IPS-NIHi11 (cell line): ENCODE data around the gene PCSK7.
"Not testable (repeated sequence)": the region's sequence is repeated elsewhere in the genome, so short reads cannot be mapped to it uniquely, and the experiment has no call there.

Experiments
- DNase-seq: peaks from one replicate; pipeline ENCODE4 v3.0.0; 2012; ENCODE audit warnings: mixed read lengths, low spot score

Gene PCSK7

GRCh38 chr11:117217141-117218084 is 14.5 kb downstream of the PCSK7 start:
- no peak for DNase-seq

GRCh38 chr11:117214404-117215110 is 17.3 kb downstream of the PCSK7 start:
- no peak for DNase-seq

DNA sequence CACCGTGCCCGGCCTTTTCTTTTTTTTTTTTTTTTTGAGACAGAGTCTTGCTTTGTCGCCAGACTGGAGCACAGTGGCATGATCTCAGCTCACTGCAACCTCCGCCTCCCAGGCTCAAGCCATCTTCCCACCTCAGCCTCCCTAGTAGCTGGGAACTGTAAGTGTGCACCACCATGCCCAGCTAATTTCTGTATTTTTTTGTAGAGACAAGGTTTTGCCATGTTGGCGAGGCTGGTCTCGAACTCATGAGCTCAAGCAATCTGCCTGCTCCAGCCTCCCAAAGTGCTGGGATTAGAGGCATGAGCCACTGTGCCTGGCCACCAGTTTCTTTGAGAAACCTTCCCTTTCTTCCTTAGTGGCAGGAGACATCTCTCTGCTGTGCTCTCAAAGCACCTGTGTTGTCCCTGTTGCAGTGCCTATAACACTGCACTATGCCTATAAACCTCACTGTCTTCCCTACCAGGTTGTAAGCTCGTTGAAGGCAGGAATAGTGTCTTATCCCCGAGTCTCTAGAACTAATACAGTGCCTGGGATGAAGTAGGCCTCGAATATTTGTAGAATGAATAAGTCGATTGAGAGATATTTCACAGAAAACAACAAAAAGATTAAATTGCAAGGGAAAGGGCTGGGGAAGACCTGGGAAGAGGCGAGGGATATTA is 19.0 kb downstream of the PCSK7 start:
- no peak for DNase-seq

GRCh38 chr11:117210620-117211019 is 21.3 kb downstream of the PCSK7 start:
- no peak for DNase-seq

DNA sequence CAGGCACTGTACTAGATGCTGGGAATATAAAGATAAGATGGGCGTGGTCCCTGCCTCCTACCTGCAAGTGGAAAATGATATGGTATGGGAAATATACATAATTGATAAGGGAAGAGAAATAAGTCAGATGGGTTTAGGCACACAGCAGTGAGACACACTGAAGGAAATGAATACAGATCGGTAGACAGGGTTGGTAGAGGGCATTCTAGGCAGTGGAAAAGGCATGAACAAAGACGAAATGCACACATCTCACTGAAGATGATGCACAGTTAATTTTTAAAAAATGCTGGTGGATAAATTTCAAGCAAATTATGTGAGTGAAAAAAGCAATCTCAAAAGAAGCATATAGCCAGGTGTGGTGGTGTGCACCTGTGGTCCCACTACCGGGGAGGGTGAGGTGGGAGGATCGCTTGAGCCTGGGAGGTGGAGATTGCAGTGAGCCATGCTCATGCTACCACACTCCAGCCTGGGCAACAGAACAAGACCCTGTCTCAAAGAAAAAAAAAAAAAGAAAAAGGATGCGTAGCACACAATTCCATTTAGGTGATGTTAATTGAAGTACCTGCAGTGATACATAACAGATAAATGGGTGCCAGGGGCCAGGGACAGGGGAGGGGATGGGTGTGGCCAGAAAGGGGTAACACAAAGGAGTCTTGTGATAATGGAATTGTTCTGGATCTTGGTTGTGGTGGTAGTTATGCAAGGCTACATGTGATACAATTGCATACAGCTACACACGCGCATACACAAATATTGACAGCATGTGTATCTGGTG is 22.3 kb downstream of the PCSK7 start:
- not testable (repeated sequence) for DNase-seq

DNA sequence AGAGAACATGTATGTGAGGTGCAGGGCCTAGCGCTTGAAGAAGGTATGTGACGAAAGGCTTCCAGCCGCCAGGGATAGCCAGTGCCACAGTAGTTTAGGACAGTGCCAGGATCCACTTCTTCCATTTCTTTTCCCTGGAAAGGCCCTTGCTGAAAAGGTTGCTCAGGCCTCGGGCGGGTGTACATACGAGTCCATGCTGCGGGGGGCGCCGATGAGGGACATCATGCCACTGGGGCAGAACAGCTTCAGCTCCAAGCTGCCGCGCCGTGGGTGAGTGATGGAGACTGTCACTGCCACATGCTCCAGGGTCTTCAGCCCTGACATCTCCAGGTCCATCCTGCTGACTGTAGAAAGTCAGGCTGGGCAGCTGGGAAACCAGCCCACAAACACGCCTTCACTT is 23.2 kb downstream of the PCSK7 start:
- not testable (repeated sequence) for DNase-seq

DNA sequence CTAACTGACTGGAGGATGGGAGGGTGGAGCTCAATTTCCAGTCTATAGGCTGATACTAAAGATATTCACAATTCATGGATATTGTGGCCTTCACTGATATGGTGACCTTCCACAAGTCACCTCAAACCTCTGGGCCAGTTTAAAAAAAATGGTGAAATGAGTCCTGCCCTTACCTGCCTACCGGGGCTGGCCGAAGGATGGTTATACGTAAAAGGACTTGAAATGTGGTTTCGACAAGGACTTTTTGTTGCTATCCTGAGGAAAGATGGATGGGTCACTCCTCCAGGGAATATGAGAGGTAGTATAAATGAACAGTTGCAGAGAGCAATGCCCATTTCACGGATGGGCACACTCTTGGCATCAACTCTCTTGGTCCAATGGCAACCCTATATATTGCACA is 24.4 kb downstream of the PCSK7 start:
- DNase-seq = not testable (repeated sequence)

DNA sequence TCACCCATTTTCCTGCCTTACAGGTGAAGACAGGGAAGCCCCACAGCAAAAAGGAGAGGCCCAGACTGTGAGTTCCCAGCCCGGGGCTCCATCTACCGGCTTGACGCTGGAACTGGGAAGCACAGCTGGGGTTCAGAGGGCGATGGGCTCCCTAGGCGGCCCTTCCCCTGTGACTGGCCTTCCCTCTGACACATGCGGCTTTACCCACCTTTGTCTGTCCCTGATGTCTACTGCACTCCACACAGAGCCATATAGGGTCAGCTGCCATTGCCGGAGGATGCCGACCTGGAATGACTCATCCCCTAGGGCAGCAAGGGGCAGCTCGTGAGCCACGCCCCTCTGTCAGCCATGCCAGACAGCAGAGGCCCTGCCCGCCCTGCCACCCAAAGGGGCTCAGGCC is 25.0 kb downstream of the PCSK7 start:
- DNase-seq = not testable (repeated sequence)

GRCh38 chr11:117206111-117206510 is 25.8 kb downstream of the PCSK7 start:
- DNase-seq = not testable (repeated sequence)

GRCh38 chr11:117205211-117205818 is 26.6 kb downstream of the PCSK7 start:
- DNase-seq = no peak

DNA sequence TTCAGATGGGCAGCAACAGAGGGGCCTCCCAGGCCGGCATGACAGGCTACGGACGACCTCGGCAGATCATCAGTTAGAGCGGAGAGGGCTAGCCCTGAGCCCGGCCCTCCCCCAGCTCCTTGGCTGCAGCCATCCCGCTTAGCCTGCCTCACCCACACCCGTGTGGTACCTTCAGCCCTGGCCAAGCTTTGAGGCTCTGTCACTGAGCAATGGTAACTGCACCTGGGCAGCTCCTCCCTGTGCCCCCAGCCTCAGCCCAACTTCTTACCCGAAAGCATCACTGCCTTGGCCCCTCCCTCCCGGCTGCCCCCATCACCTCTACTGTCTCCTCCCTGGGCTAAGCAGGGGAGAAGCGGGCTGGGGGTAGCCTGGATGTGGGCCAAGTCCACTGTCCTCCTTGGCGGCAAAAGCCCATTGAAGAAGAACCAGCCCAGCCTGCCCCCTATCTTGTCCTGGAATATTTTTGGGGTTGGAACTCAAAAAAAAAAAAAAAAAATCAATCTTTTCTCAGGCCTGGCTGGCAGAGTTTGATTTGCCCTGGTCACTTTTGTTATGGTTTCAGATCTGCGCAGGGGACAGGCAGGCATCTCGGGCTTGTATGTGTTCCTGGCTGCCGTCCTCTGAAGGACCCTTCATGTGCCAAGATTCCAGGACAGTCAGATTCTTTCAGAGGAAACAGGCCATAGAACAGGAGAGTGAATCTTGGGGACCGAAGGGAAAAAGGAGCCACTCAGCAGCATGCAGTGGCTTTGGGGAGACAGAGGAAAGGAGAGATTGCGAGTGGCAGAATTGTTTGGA is 27.4 kb downstream of the PCSK7 start:
- DNase-seq = no peak

- DNase-seq = no peak
Observed at GRCh38 chr11:117203069-117203407, 28.8 kb downstream of the PCSK7 start.

DNA sequence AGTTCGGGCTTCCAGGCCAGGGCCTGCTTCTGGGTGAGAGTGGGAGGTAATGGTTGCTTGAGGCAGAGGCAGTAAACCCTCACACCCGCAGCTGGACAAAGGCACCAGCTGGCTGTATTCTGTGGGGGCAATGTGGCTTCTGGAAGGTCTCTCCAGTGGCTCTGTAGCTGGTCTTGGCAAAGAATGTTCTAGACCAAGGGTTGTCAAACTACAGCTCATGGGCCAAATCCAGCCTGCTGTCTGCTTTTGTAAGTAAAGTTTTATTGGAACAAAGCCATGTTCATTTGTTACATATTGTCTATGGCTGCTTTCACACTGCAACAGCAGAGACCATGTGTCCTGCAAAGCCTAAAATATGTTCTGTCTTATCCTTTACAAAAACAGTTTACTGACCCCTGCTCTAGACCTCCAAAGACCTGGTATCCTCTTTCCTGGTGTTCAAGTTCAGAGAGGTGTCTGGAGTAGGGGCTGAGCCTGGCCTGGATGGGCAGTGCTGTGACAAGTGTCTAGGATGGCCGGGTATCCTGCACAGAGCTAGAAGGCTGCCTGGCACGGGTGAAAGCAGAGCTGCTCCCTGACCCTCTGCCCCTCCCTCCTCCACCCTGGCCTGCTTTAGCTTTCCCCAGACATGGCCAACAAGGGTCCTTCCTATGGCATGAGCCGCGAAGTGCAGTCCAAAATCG is 29.3 kb downstream of the PCSK7 start:
- no peak for DNase-seq

- no peak for DNase-seq
Observed at GRCh38 chr11:117201658-117202305, 30.1 kb downstream of the PCSK7 start.

- no peak for DNase-seq
Observed at GRCh38 chr11:117200813-117201657, 30.8 kb downstream of the PCSK7 start.

- no peak for DNase-seq
Observed at GRCh38 chr11:117199916-117200812, 31.7 kb downstream of the PCSK7 start.
